GM21529 (cell line): ENCODE results near the gene WASF1.
"Not testable (repeated sequence)": the region's sequence is repeated elsewhere in the genome, so short reads cannot be mapped to it uniquely, and the experiment has no call there.

Experiments
- ATAC-seq: cut with Tn5 transposase; IDR thresholded peaks from one replicate; pipeline ENCODE4 v1.9.1; 2021; ENCODE audit not compliant: unreplicated experiment

WASF1 gene

DNA sequence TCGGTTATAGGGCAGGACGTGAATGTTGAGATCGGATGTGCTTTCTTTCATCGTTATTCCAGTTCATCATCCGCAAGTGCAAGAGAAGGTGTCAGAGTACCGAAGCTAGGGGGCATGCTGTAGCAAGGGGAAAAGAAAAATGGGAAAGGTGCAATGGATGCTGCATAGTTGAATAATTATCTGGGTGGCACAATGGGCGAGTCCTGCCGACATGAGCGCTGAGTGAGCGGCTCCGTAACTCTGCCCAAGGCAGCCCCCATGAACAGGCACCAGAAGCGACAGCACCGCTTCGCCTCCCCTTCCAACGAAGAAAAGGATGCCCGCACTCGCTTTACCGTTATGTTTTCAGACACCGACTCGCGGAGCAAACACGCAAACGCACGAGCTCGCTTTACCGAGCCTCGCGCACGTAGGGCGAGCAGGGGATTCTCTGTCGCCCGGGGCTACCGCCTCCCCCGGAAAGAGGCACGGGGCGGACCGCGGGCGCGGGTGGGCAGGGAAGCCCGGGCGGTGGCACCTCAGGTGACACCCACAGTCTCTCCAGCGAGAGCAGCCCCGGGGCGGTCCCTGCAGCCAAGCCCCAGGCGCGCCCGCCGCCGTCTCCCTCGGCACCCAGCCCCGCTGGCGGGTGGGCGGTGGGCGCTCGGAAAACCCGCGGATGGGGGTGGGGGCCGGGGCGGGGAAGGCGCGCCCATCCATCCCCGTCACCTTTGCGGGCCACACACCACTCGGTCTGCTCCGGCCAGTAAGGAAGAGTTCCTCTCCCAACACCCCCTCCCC lies 654 bp downstream of the WASF1 start:
- peak; percentile 29 for ATAC-seq

DNA sequence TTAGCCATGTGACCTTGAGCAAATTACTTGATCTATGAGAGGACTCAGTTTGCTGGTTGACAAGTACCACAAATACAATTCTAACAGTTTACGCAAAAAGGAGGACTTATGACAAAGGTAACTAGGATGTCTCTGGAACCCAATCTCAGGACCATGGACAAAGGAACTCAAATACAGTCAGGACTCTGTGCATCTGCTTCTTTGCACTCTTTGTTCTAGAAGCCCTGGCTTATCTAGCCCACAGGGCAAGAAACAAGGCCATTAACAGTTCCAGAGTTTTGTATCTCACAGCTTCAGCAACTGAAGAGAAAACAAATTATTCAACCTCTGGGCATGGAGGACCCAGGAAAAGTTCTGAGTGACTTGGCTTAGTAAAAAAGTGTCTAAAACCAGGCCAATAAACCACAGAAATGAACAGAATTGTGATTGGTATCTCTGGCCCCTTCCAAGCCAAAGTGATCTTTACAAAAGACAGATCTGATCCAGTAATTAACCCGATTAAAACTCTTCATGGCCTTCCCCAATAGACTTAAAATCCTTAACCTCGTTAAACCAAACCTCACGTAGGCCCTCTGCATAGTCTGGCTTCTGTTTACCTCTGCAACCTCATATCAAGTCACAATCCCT lies 5.9 kb downstream of the WASF1 start:
- no peak for ATAC-seq

DNA sequence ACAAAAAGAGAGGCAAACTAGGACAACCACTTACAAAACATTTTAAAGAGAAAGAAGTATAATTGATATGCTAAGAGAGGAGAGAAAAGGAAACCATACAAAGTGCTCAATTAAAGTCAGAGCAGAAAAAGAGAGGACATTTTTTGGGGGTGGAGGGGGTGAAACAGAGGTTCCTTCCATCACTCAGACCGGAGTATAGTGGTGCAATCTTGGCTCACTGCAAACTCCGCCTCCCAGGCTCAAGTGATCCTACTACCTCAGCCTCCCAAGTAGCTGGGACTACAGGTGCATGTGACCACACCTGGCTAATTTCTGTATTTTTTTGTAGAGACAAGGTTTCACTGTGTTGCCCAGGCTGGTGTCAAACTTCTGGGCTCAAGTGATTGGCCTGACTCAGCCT lies 9.4 kb downstream of the WASF1 start:
- ATAC-seq: no peak

DNA sequence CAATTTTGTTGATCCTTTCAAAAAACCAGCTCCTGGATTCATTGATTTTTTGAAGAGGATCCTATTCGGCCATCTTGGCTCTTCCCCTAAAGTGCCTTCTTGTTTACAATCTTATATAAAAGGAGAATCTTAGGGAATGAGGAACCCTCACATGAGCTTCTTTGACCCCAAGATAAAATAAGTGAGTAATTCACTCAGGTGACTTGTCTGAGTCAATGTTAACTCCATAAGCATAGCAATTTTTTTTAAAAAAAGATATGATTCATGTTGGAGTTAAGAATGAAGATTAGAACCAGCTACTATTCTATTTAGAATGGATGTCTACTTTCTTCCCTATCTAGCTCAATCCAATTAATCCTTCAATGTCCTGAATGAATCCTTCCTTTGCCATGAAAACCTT lies 21.0 kb downstream of the WASF1 start:
- no peak for ATAC-seq

DNA sequence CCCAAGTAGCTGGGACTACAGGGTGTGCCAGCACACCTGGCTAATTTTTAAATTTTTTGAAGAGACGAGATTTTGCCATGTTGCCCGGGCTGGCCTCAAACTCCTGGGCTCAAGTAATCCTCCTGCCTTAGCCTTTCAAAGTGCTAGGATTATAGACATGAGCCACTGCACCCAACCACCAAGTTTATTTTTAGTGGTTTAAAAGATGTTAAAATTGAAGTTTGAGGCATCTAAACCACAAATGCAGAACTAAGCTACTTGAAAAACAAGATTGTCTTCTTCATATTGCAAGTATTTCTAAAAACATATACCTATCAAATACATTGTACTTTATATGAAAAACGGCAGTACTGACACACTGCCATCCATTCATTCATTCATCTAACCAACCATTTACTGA lies 31.6 kb downstream of the WASF1 start:
- ATAC-seq: no peak

DNA sequence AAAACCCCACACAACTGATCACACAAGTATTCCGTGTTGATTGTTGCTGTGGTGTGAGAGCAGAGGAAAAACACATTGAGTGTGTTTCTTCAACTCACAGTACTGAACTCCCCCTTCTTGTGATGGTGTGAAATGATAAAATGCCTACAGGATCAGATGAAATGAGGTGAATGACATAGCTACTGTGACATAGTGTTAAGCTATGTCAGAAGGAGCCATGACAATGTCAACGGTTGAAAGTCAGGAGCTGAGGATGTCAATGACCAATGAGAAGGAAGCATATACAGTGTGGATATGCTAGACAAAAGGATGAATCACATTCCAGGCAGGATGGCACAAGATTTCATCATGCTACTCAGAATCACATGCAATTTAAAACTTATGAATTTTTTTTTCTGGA lies 38.8 kb downstream of the WASF1 start:
- no peak for ATAC-seq

DNA sequence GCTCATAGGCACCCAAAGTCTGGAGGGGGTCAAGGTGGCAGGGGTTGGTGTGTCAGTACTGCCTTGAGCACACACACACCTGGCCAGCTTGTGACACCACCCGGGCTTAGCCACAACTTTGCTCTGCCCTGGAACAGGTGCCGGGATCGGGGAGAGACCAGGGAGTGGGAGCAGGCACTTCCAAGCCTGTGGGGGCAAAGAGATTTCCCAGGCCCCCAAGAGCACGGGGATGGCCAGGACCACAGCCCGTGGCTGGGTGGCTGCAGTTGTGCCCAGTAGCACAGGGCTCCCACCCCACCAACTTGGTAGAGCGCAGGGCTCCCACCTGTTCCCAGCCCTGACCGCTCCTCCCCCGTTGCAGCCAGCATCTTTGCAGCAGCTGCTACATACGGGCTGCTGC lies 40.4 kb downstream of the WASF1 start:
- no peak for ATAC-seq

DNA sequence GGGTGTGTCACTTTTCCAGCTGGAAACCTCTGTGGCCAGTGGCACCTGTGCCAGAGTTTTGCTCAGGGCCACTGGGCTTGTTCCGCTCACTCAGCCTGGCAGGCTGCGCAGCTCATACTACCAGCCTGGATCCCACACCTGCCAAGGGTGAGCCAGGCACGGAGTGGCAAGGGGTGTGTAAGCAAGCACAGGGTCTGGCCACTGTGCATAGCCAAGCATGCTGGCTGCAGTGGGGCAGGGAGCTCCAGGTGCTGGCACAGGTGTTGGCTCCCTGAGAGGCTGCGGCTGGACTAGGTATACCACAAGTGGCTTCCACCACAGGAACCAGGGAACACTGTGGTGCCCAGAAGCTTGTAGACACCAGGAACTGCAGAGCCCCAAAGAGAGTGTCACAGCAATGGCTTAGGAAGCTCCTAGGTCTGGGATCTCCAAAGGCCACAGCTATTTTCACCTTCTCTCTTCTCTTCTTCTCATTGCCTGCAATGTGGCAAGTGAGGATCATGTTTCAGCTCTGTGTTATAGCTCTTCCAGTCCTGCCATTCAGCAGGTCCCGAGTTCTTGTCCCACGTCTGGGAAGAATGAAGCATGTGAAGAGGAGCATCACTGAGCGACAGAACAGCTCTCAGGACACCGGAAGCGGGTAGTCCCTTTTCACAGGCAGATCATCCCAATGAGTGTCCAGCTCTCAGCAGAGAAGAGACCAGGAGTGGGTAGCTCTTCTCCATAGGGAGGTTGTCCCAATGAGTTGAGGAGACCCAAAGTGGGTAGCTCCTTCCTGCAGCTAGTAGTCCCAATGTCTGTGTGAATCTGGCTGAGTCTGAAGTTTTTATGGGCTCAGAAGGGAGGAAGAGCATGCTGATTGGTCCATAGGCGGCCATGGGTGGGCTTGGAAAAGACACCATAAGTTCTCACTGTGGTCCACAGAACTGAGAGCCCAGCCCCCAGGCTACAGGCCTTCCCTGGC lies 41.3 kb downstream of the WASF1 start:
- no peak for ATAC-seq

DNA sequence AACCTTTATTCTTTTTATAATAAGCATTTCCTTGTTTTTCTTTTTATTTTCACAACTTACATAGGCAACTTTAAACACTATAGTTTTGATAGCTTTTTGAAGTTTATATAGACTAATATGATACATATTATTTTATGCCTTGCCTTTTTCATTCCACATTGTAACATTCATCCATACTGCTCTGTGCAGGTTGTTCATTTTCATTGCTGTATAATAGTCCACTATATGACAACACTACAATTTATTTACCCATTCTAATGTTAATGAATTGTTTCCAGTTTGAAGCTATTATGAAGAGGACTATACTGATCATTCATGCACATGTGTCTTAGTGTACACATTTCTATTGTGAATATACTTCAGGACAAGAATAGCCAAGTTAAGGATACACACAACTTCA lies 49.1 kb downstream of the WASF1 start:
- no peak for ATAC-seq

DNA sequence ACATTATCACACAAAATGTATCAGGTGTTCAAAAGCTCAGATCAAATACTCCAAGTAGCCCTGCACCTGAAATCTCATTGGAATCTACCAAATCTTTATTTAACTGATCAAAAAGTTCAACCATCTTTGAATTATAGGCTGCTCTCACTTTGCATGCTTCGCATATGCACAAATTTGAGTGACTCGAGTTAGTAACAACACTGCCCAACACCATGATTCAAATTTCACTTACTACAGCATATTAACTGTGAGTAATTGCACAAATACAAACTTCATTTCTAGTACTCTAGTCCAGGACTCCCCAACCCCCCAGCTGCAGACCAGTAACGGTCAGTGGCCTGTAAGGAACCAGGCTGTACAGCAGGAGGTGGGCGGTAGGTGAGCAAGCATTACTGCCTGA lies 51.1 kb downstream of the WASF1 start:
- no peak for ATAC-seq

DNA sequence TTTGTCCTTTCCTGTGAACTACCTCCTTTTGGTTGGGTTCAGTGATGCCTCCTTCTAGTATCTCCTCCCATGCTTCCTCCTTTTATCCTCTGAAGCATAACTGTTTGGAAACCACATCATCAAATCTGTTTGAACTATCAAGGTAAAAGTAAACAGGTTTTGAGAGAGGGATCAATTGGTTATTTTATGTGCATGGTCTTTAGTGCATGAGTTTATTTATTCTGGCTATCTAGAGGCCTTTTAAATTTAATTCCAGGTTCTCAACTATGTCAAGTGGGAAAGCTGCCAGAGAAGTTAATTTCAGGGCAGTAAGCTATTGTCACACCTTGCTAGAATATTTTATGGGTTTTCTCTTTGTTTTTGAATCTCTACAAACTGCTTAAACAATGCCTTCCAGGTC lies 54.1 kb downstream of the WASF1 start:
- no peak for ATAC-seq

DNA sequence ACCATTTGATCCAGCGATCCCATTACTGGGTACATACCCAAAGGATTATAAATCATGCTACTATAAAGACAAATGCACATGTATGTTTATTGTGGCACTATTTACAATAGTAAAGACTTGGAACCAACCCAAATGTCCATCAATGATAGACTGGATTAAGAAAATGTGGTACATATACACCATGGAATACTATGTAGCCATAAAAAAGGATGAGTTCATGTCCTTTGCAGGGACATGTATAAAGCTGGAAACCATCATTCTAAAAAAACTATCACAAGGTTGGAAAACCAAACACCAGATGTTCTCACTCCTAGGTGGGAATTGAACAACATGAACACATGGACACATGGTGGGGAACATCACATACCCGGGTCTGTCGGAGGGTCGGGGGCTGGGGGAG lies 57.8 kb downstream of the WASF1 start:
- not testable (repeated sequence) for ATAC-seq

DNA sequence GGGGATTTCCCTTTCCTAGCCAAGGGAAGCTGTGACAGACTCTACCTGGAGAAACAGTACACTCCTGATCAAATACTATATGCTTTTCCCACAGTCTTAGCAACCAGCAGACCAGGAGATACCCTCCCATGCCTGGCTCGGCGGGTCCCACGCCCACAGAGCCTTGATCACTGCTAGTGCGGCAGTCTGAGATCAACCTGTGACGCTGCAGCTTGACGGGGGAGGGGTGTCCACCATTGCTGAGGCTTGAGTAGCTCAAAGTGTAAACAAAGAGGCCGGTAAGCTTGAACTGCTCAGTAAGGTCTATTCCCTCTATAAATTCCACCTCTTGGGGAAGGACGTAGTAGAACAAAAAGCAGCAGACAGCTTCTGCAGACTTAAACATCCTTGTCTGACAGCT lies 63.2 kb downstream of the WASF1 start:
- no peak for ATAC-seq

DNA sequence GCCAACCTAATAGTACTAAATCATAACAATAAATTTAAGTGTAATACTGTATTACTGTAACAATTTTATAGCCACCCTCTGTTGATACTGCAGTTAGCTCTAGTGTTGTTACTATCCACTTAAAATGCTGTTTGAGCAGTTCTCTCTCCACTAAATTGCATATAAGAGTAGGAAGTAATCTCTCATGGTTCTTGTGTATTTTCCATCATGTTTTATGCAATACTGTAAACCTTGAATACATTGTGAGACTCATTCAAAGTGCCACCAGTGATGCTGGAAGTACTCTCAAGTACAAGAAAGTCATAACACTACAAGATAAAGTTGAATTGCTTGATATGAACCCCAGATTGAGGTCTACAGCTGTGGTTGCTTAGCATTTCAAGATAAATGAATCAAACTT lies 65.5 kb downstream of the WASF1 start:
- ATAC-seq: no peak

DNA sequence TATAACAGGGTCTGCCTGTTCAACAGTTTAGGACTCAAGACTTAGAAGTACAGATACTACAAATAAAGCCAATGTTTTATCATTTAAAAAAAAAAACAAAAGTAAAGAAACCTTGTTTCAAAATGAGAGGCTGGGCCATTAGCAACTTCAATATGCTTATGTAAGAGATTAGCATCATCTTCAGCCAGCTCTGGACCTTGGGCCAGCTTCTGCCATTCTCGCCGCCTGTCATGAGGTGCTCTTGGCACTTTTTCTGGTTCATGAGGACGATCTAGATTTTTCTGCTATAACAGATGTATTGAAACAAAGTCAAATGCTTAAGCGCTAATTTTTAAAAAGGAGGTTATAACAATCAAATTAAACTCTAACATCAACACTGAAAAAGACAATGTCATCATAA lies 74.2 kb downstream of the WASF1 start:
- ATAC-seq: no peak

DNA sequence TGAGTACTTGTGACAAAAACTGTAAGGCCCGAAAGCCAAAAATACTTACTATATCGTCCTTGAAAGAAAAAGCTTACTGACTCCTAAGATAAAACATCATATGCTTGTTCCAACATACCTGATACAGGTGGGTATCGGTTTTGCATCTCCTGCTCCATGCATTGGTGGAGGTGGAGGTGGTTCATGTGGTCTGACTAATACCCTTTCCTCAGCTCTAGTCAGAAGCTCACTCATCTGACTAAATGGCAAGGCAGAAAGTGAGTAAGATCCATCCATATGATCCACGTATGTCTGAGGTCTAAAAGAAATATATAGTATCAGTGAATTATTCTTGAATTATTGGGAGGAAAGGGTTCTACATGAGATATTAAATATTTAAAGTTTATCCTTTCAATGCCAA lies 76.2 kb downstream of the WASF1 start:
- no peak for ATAC-seq

DNA sequence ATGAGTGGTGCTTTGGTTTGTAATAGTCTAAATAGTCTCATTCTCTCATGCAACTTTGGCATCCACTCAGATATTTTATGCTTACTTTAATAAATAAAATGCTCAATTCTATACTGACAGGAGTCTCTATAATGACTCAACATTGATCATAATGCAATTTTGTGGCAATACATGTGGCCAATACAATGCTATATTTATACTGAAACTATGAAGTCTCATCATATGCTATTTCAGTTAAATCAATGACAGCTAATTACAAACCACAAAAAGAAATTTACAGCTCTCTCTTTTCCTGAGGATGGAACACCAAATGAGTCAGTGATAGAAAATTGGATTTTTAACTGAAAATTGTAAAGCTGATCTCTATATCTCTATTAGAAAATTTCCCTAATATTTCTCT lies 77.1 kb downstream of the WASF1 start:
- no peak for ATAC-seq

DNA sequence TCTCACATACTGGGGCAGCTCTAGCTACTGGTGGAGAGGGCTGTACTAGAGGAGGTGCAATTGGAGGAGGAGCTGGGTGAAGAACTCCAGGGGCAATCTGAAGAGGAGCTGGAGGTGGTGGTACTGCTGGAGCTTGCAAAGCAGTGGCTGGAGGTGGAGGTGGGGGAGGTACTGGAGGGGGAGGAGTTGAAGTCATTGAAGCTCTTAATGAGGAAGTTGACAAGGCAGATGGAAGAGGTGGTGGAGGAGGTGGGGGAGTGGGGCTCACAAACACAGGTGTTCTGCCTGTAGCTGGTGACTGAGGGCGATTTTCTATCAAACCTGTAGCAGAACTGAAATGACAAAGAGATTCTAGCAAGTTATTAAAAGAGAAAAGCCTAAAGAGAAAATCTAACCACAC lies 77.6 kb downstream of the WASF1 start:
- peak; percentile 77 for ATAC-seq

DNA sequence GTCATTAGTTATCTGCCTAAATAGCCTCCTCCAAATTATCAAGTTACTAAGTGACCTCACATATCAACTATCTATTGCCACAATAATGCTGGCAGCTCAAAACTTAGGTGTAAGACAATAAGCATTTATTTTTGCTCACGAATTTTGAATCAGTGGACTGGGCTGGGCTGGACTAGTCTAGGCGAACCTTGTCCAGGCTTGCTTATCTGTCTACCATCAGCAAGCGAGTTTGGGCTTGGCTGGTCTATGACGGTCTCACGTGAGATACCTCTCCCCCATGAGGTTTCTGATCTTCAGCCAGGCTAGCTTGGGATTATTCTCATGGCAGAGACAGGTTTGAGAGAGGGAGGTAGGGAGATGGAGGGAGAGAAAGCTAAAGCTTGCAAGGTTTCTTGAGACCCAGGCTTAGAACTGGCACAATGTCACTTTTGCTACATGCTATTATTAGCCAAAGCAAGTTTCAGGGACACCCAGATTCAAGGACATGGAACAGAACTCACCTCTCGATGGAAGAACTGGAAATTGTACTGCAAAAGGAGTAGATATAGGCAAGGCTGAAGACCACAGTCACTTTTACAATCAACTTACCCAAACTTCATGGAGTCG lies 80.9 kb downstream of the WASF1 start:
- ATAC-seq: no peak

DNA sequence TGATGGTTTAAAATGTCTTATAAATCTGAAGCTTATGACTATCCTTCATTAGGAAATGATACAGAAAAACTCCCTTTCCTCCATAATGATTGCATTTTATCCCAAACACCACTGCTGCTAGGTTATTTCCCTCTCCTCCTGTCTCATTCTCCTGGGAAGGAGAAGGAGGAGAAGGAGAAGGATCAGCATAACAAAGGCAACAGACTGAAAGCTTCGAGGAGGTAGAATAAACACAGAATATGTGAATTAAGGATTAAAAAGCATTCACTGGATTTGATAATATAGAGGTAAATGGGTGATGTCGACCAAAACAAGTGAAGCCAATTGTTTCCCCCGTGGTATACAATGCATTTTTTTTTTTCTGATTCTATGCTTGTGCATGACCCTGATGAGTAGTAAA lies 82.0 kb downstream of the WASF1 start:
- no peak for ATAC-seq

DNA sequence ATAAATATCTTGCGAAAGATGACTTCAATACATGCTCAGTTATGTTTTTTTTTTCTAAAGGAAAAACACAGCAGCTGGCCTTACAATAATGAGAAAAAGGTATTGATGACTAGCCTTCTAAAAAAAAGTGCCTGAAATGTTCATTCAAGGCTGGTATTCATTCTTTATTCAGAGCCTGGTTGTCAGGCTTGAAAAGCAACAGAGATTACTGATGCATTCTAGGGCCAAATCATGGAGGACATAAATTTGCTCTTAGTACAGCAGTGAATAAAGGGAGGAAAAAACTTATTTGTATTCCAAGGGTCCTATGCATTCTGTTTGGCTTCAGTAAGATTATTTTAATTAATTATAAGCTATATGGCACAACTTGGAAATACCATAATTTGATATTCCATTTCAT lies 83.5 kb downstream of the WASF1 start:
- no peak for ATAC-seq
